K562 (cell line): ENCODE data around the gene TALDO1. TPM values are rescaled to one million over a fixed set of nuclear protein-coding genes. Genes with fewer than 3 reads are reported as not detected.

Experiments used
- ESRRB ChIP-seq: fragments of 250-450 bp; sonication (Bioruptor Pico); IDR thresholded peaks from 2 replicates; pipeline ENCODE4 v1.5.0; 2020; ENCODE audit warnings: mild to moderate bottlenecking, moderate library complexity, borderline replicate concordance
- ETV1 ChIP-seq: fragments of 450-650 bp; conservative IDR thresholded peaks from 2 replicates; pipeline ENCODE4 v1.6.1; 2016; ENCODE audit warnings: missing genetic modification characterization, control low read depth, low read depth, missing compliant biosample characterization
- NFE2L1 ChIP-seq: fragments of 450-650 bp; IDR thresholded peaks from 2 replicates; pipeline ENCODE4 v1.6.1; 2016; ENCODE audit warnings: missing genetic modification characterization, low read depth, mild to moderate bottlenecking, missing compliant biosample characterization, moderate library complexity, borderline replicate concordance
- RREB1 ChIP-seq: fragments of 250-450 bp; sonication (Bioruptor Pico); IDR thresholded peaks from 2 replicates; pipeline ENCODE4 v1.4.0; 2020
- SFPQ ChIP-seq: fragments of 200-400 bp; formaldehyde crosslinking; IDR thresholded peaks from 2 replicates; pipeline ENCODE4 v1.6.1; 2017; ENCODE audit warnings: mild to moderate bottlenecking, low read depth, low read length, moderate library complexity
- SNAPC5 ChIP-seq: fragments of 250-450 bp; sonication (Bioruptor Pico); IDR thresholded peaks from 2 replicates; pipeline ENCODE4 v1.8.0; 2021; ENCODE audit warnings: moderate library complexity, mild to moderate bottlenecking, inconsistent platforms
- TAF9B ChIP-seq: fragments of 450-650 bp; IDR thresholded peaks from 2 replicates; pipeline ENCODE4 v1.6.1; 2018; ENCODE audit warnings: mild to moderate bottlenecking; ENCODE audit not compliant: partially characterized antibody
- U2AF1 ChIP-seq: fragments of 200-400 bp; formaldehyde crosslinking; optimal IDR thresholded peaks from 2 replicates; pipeline ENCODE3; 2017; ENCODE audit warnings: mild to moderate bottlenecking, low read depth, low read length, moderate library complexity
- ZNF274 ChIP-seq: IDR thresholded peaks from 2 replicates; pipeline ENCODE4 v1.6.1; 2011; ENCODE audit warnings: low read depth, mild to moderate bottlenecking, low read length, moderate library complexity, borderline replicate concordance
- ZNF395 ChIP-seq: fragments of 200-800 bp; sonication (Bioruptor generic); IDR thresholded peaks from 2 replicates; pipeline ENCODE4 v1.6.1; 2017; ENCODE audit warnings: missing genetic modification characterization, missing compliant biosample characterization
- polyA plus RNA-seq, 8 experiments: library from polyadenylated mRNA; depleted of rRNA in 4 of 8; stranded (reverse) in 5 of 8; unstranded in 3 of 8; fragments of >200 nt; fragmentation: Nextera tagmentation in 2 of 8; fragmentation: Illumina TruSeq in 1 of 8; extraction: Ambion mirVana in 2 of 8; extraction: Trizol in 1 of 8; gene quantifications; 2 replicates each; pipeline versions ENCODE4 v1.2.1 to v1.2.3, GENCODE V29; 2011 to 2014; ENCODE audit warnings: inconsistent platforms in 1 of 8, missing spikeins in 1 of 8
- total RNA-seq, 7 experiments: library from RNA; depleted of rRNA in 6 of 7; stranded (reverse); fragments of >200 nt in 6 of 7; fragmentation: Illumina TruSeq in 2 of 7; extraction: Trizol in 2 of 7; gene quantifications; 2 replicates each; pipeline versions ENCODE4 v1.2.1 to v1.2.3, GENCODE V29; 2011 to 2021; ENCODE audit warnings: low replicate concordance in 1 of 7

TALDO1 gene
- total and polyA plus RNA-seq, 9 of the 15 experiments (the other 6 are each of a cell fraction or from before 2014, with no cell fraction given): 260 to 541 (median 441) TPM

GRCh38 chr11:809287-810039 is 62.2 kb downstream of the TALDO1 start, which contains the start of gene RPLP2 (continued):
- no peak for TF ChIP-seq RREB1 (CRISPR knock-in tag)
- TF ChIP-seq U2AF1: peak; percentile 74
- no peak for TF ChIP-seq NFE2L1 (tag)
- no peak for TF ChIP-seq ESRRB (CRISPR knock-in tag)
- no peak for TF ChIP-seq SFPQ
- peak; percentile 97 for TF ChIP-seq ZNF395 (CRISPR knock-in tag)
- peak; percentile 72 for TF ChIP-seq TAF9B
- no peak for TF ChIP-seq SNAPC5
- peak; percentile 85 for TF ChIP-seq ETV1 (tag)
- TF ChIP-seq ZNF274: no peak
